GM18520 (cell line): ENCODE results near the gene PPP1R3E.
"Not testable (repeated sequence)": the region's sequence is repeated elsewhere in the genome, so short reads cannot be mapped to it uniquely, and the experiment has no call there.

Source experiments
- ATAC-seq: cut with Tn5 transposase; IDR thresholded peaks from one replicate; pipeline ENCODE4 v1.9.1; 2021; ENCODE audit not compliant: unreplicated experiment

The PPP1R3E gene, protein sequence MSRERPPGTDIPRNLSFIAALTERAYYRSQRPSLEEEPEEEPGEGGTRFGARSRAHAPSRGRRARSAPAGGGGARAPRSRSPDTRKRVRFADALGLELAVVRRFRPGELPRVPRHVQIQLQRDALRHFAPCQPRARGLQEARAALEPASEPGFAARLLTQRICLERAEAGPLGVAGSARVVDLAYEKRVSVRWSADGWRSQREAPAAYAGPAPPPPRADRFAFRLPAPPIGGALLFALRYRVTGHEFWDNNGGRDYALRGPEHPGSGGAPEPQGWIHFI

DNA sequence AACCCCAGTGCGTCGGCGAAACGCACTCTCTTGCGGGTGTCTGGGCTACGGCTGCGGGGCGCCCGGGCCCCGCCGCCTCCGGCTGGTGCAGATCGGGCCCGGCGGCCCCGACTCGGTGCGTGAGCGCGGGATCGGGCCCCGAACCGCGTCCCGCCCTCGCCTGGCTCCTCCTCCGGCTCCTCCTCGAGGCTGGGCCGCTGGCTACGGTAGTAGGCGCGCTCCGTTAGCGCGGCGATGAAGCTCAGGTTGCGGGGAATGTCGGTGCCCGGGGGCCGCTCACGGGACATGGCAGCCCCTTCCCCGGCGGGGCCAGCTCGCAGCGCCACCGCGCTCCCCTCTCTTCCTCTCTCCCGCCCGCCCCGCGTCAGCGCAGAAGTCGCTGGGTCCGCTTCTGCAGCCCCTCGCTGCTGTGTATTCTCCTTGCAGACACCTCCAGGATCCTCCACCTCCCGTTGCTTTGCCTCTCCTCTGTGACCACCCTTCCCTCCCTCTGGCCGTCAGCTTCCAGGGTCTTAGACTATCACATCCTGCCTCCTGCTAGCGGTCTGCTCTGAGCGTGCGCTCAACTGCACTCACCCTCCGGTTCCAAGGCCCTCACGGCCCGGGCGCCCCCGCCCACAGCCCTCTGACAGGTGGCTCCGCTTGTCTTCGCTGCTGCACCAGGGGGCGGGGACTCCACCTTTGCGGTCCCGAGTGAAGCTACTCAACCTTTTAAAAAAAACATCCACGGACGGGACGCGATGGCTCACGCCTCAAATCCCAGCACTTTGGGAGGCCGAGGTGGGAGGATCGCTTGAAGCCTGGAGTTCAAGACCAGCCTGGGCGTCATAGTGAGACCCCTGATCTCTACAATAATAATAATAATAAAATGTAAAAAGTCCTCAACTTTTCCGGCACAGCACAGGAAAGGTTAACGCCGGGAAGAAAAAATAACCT, at the start of gene PPP1R3E:
Gene PPP1R3E (minus strand): TSS at position 570 of the 936 bp plus-strand sequence. CDS start 283 bp downstream, at position 287.
- ATAC-seq, result no peak

- no peak for ATAC-seq
Measured at GRCh38 chr14:23351681-23352505, 49.2 kb upstream of the PPP1R3E start.

DNA sequence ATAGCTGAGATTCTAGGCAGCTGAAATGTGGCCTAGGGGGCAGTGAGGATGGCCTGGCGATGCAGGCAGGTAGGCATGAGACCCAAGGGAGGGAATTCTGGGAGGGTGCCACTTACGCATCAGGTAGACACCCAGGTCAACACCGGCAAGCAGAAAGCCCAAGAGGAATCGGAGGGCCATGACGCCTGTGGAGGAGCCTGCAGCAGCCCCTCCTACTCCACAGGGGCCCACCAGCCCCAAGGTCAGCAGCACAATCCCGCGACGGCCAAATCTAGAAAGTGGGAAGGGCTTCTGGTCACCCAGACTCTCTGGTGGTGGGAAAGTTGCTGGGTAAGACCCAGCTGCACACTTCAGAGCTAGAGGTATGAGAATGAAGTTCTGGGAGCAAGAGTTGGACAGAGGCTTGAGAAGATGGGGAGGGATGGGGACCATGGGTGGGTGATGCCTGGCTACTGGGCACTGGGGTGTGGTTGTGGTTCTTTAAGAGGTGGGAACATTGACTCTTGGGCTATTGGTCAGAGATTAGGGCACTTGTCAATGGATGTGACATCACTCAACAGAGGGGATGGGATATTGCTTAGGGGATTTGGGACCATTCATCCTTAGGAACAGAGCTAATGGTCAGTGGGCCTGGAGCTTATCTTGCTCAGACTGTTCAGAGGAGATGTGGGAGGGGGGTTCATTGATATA, 46.6 kb upstream of the PPP1R3E start:
- no peak for ATAC-seq

DNA sequence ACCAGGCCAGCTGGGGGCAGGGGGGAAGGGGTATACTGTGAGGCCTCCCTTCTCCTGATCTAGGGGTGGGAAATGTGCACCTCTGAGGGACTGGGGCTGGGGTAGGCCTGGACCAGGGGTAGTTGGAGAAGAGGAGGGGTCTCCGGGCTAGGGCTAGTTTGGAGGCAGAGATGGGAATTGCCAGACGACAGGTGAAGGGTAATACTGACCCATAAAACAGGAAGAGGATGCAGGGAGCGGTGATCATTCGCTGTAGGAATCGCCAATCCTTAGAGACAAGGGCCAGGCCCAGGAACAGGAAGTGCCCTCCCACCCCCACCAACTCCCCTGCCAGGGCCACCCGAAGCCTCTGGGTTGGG, 45.6 kb upstream of the PPP1R3E start:
- ATAC-seq, result no peak

GRCh38 chr14:23347406-23348296, 45.0 kb upstream of the PPP1R3E start:
- ATAC-seq, result no peak

DNA sequence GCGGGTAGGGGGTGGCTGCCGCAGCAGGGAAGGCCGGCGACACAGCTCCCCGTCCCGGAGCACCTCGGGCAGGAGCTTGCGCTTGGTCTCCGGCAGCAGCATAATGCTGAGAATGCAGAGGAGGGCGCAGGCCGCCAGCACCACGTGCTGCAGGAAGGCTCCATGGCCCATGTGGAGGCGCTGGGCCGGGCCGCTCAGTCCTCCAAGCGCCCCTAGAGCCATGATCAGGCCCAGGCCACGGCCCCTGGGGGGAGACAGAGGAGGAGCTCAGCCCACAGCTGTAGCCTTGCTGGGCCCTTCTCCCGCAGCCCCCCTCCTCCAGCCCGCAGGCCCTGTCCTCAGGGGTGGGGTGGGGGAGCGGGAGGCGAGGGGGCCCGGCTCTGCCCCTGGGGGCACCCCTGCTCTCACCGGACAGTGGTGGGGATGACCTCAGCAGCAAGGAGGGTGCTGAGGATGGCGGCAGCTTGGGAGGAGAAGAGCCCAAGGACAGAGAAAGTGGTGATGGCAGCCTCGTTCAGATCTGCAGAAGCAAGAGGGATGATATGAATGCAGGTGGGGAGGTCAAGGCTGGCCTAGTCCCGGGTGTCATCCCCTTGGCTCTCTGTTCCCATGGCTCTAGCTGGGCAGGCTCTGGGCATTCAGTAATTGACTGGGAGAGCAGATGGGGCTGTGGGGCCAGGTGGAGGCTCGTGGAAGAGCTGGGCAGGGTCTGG, 44.2 kb upstream of the PPP1R3E start:
- no peak for ATAC-seq

DNA sequence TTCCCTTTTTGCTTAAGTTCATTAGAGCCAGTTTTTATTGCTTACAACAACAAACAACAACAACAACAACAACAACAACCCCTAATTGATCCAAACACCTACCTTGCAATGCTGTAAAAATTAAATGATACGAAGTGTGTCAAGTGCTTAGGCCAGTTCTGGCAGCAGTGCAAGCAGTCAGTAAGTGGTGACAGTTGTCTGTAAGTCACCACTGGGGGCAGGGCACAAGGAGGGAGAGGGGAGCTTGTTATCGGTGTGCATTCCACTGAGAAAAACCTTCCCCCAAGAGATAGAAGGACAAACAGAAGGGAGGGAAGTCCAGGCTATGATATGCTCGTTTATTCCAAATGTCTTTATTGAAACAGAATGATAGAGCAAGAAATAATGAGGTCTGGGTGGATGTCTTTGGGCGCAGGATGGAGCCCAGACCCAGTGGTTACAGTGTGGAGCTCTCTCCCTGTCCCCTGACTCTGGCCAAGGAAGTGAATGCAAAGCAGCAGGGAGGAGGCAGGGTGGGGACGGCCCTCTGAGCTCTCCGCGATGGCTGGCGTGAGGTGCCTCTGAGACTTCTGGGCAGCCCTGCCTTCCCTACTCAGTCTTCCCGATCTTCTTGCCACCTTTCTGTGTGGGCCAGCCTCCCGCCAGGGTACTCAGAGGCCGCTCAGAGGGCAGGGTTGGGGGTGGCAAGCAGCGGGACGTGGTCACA, 43.5 kb upstream of the PPP1R3E start:
- ATAC-seq, result no peak

- no peak for ATAC-seq
Measured at GRCh38 chr14:23344481-23344880, 41.8 kb upstream of the PPP1R3E start.

- no peak for ATAC-seq
Measured at GRCh38 chr14:23339506-23340268, 37.0 kb upstream of the PPP1R3E start.

DNA sequence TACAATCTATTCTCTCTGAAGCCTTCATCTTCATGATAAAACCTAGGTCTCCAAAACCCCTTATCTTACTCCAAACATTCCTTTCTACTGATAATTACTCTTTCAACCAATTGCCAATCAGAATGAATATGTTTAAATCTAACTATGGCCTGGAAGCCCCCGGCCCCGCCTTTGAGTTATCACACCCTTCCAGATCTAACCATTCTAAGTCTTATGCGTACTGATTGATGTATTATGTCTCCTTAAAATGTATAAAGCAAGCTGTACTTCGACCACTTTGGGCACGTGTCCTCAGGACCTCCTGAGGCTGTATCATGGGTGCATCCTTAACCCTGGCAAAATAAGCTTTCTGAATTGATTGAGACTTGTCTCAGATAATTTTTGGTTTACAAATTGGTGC, 33.0 kb upstream of the PPP1R3E start:
- ATAC-seq, result no peak

- no peak for ATAC-seq
Measured at GRCh38 chr14:23327947-23328744, 25.5 kb upstream of the PPP1R3E start.

DNA sequence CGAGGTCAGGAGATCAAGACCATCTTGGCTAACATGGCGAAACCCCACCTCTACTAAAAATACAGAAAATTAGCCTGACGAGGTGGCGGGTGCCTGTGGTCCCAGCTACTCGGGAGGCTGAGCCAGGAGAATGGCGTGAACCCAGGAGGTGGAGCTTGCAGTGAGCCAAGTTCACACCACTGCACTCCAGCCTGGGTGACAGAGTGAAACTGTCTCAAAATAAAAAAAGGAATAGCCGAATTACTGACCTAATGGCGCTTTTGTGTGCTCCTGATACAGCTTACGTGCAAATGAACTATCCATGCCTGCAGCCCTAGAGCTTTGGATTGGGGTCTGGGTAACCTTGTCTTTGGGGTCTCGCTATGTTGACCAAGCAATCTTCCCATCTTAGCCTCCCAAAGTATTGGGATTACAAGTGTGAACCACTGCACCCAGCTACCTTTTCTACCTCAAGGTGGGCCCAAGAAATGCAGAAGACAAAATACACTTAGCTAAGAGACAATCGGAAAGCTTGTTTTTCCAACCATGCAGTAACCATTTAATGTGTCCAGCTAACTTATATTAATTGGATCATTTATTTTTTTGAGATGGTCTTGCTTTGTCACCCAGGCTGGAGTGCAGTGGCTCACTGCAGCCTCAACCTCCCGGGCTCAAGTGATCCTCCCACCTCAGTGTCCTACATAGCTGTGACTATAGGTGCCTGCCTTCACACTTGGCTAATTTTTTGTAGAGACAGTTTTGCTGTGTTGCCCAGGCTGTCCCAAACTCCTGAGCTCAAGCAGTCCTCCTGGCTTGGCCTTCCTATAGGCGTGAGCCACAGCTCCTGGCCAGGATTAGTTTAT, 24.1 kb upstream of the PPP1R3E start:
- ATAC-seq, result no peak

DNA sequence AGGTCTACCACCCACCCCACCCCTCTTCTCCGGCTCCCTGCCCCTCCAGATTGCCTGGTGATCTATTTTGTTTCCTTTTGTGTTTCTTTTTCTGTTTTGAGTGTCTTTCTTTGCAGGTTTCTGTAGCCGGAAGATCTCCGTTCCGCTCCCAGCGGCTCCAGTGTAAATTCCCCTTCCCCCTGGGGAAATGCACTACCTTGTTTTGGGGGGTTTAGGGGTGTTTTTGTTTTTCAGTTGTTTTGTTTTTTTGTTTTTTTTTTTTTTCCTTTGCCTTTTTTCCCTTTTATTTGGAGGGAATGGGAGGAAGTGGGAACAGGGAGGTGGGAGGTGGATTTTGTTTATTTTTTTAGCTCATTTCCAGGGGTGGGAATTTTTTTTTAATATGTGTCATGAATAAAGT, 23.1 kb upstream of the PPP1R3E start:
- not testable (repeated sequence) for ATAC-seq

DNA sequence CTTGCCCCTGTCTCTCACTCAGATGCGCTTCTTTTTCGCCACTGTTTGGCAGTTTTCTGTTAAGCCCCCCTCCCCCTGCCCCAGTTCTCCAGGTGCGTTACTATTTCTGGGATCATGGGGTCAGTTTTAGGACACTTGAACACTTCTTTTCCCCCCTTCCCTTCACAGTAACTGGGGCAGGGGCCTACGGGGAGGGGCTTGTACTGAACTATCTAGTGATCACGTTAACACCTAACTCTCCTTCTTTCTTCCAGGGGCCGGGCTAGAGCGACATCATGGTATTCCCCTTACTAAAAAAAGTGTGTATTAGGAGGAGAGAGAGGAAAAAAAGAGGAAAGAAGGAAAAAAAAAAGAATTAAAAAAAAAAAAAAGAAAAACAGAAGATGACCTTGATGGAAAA, 22.3 kb upstream of the PPP1R3E start:
- no peak for ATAC-seq

DNA sequence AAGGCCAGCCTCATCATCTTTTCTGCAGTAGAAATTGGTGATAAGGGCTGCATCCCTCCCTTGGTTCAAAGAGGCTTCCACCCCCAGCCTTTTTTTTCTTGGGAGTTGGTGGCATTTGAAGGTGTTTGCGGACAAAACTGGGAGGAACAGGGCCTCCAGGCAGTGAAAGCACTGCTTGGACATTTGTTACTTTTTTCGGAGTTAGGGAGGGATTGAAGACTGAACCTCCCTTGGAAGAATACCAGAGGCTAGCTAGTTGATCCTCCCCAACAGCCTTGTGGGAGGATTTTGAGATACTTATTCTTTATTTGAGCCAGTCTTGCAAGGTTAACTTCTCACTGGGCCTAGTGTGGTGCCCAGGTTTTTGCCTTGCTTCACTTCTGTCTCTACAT, 21.8 kb upstream of the PPP1R3E start:
- no peak for ATAC-seq

GRCh38 chr14:23323838-23324454, 21.3 kb upstream of the PPP1R3E start:
- no peak for ATAC-seq
